ENCODE measurements around the gene PELO. TPM values are rescaled to one million over a fixed set of nuclear protein-coding genes. Genes with fewer than 3 reads are reported as not detected.
"Not testable (repeated sequence)": the region's sequence is repeated elsewhere in the genome, so short reads cannot be mapped to it uniquely, and the experiment has no call there.

Gene PELO
- total and polyA plus RNA-seq, 9 of the 15 experiments (the other 6 are each of a cell fraction or from before 2014, with no cell fraction given): 5.8 to 14.6 (median 9.6) TPM

DNA sequence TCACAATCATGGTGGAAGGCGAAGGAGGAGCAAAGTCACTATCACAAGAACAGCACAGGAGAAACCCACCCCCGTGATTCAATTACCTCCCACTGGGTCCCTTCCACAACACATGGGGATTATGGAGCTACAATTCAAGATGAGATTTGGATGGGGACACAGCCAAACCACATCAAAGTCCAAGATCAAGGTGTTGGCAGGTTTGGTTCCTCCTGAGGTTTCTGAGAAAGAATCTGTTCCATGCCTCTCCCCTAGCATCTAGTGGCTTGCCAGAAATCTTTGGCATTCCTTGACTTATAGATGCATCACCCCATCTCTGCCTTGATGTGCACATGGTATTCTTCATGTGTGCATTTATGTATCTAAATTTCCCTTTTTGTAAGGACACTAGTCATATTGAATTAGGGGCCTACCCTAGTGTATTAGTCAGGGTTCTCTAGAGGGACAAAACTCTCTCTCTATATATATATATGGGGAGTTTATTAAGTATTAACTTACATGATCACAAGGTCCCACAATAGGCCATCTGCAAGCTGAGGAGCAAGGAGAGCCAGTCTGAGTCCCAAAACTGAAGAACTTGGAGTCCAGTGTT is 42.8 kb upstream of the PELO start:
- H3K9me3 ChIP-seq (replicated peaks; ENCODE audit: control insufficient read depth, insufficient read depth, low read depth, low read length); H3K4me2 ChIP-seq (ENCODE audit: insufficient read depth, low read length); in situ Hi-C loops (cut with MboI); H3K27me3 ChIP-seq (ENCODE audit: control insufficient read depth in 2 of 2, insufficient read depth in 2 of 2, low read length in 2 of 2); H3K36me3 ChIP-seq (ENCODE audit: control insufficient read depth, insufficient read depth, low read length); H3K79me2 ChIP-seq (ENCODE audit: control insufficient read depth, insufficient read depth, low read length); intact Hi-C loops (cut with micrococcal nuclease); H3K4me3 ChIP-seq; H3K9me1 ChIP-seq (ENCODE audit: control insufficient read depth, insufficient read depth, low read length); BruUV-seq (replicated peaks); CTCF ChIA-PET (ENCODE audit: low intra/inter-chr PET ratio); DNase-seq (ENCODE audit: extremely low read depth in 1 of 4, low spot score in 3 of 4); FAIRE-seq; POLR2A ChIA-PET; H3K4me1 ChIP-seq (replicated peaks in 1 of 2; ENCODE audit: control insufficient read depth in 2 of 2, insufficient read depth in 2 of 2, low read length in 2 of 2); ATAC-seq; H4K20me1 ChIP-seq (replicated peaks; ENCODE audit: control insufficient read depth, insufficient read depth, low read length); H2AFZ ChIP-seq (ENCODE audit: low read depth, low read length); H3K9ac ChIP-seq (ENCODE audit: insufficient read depth in 1 of 2, low read depth in 2 of 2, low read length in 2 of 2); H3K27ac ChIP-seq (ENCODE audit: extremely low read depth, low read depth, low read length): not testable (repeated sequence)
- WGBS (ENCODE audit: insufficient coverage, low coverage, missing lambda C conversion rate): no CpG with 5 or more reads among the region's 2 CpGs

DNA sequence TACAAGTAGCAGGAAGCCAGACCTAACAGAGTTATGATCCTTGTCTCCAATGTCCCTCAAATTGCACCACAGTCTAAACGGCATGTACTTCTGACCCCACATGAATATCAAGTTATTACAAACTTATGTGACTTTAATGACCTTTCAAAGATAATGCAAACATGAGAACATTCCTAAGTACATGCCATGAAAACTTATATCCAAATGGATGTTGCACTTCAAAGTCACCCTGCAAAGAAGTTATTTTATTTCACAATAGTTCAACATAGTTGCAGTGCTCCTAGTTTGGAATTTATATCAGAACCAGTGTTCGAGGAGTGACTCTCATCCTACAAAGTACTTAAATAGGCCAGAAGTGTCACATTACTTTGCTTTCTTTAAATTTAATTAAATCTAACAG is 41.2 kb upstream of the PELO start:
- FAIRE-seq: no peak
- no peak overlapping the region for H3K27ac ChIP-seq (ENCODE audit: extremely low read depth, low read depth, low read length)
- H3K4me3 ChIP-seq: no peak overlapping the region
- in situ Hi-C loops (cut with MboI) (no loop called here), intact Hi-C loops (cut with micrococcal nuclease) (no loop called here)
- no TSS peak for BruUV-seq (replicated peaks)
- DNase-seq (ENCODE audit: extremely low read depth in 1 of 4, low spot score in 3 of 4): no peak
- no peaks in the 10 kb centered on the region for H3K27me3 ChIP-seq (ENCODE audit: control insufficient read depth in 2 of 2, insufficient read depth in 2 of 2, low read length in 2 of 2)
- no peak for ATAC-seq
- no peak overlapping the region for H3K9ac ChIP-seq (ENCODE audit: insufficient read depth in 1 of 2, low read depth in 2 of 2, low read length in 2 of 2)
- 0% methylated on average over 2 of the region's 2 CpGs for WGBS (ENCODE audit: insufficient coverage, low coverage, missing lambda C conversion rate)
- H3K4me2 ChIP-seq (ENCODE audit: insufficient read depth, low read length): no peak overlapping the region
- H3K9me1 ChIP-seq (ENCODE audit: control insufficient read depth, insufficient read depth, low read length): no peaks in the 10 kb centered on the region
- H3K9me3 ChIP-seq (replicated peaks; ENCODE audit: control insufficient read depth, insufficient read depth, low read depth, low read length): no peaks in the 10 kb centered on the region
- no peaks in the 10 kb centered on the region for H3K4me1 ChIP-seq (replicated peaks in 1 of 2; ENCODE audit: control insufficient read depth in 2 of 2, insufficient read depth in 2 of 2, low read length in 2 of 2)
- H4K20me1 ChIP-seq (replicated peaks; ENCODE audit: control insufficient read depth, insufficient read depth, low read length): no peaks in the 10 kb centered on the region
- ChIA-PET CTCF (ENCODE audit: low intra/inter-chr PET ratio) (no interaction called here), POLR2A (no interaction called here)
- H3K36me3 ChIP-seq (ENCODE audit: control insufficient read depth, insufficient read depth, low read length): no peaks in the 10 kb centered on the region
- H2AFZ ChIP-seq (ENCODE audit: low read depth, low read length): no peak overlapping the region
- peak; percentile 32; the same call in 1 of the 2 replicates for TF ChIP-seq CEBPB (tag; IDR thresholded peaks at IDR 0.05)
- TF ChIP-seq KLF10 (CRISPR knock-in tag; IDR thresholded peaks at IDR 0.05): no peak
- no peaks in the 10 kb centered on the region for H3K79me2 ChIP-seq (ENCODE audit: control insufficient read depth, insufficient read depth, low read length)
